Tibial nerve (tissue), 3 donors: ENCODE data around the gene CDK18.

Source experiments
- POLR2A ChIP-seq, 2 donors: fragments of 450-650 bp; IDR thresholded peaks; one replicate each; pipeline ENCODE4 v1.6.1; 2017; ENCODE audit warnings: antibody characterized with exemption in 2 of 2, mild to moderate bottlenecking in 2 of 2, moderate library complexity in 2 of 2
- TF ChIP-seq, protein P1 (sequence below), 5 experiments: fragments of 200-600 bp in 3 of 5; fragments of 450-650 bp in 2 of 5; sonication (generic) in 3 of 5; IDR thresholded peaks; one replicate each; pipeline ENCODE4 v1.5.1; 2016 to 2019; ENCODE audit warnings: antibody characterized with exemption in 5 of 5, mild to moderate bottlenecking in 3 of 5, moderate library complexity in 2 of 5

GRCh38 chr1:205568135-205568468 is 63.6 kb downstream of the CDK18 start:
- TF ChIP-seq POLR2A (IDR thresholded peaks at IDR 0.05) = no peak
- TF ChIP-seq, protein P1, sequence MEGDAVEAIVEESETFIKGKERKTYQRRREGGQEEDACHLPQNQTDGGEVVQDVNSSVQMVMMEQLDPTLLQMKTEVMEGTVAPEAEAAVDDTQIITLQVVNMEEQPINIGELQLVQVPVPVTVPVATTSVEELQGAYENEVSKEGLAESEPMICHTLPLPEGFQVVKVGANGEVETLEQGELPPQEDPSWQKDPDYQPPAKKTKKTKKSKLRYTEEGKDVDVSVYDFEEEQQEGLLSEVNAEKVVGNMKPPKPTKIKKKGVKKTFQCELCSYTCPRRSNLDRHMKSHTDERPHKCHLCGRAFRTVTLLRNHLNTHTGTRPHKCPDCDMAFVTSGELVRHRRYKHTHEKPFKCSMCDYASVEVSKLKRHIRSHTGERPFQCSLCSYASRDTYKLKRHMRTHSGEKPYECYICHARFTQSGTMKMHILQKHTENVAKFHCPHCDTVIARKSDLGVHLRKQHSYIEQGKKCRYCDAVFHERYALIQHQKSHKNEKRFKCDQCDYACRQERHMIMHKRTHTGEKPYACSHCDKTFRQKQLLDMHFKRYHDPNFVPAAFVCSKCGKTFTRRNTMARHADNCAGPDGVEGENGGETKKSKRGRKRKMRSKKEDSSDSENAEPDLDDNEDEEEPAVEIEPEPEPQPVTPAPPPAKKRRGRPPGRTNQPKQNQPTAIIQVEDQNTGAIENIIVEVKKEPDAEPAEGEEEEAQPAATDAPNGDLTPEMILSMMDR (IDR thresholded peaks at IDR 0.05) = no peak
